Fibroblast of upper back skin (primary cell): ENCODE data around the gene ZNF878.
"Not testable (repeated sequence)": the region's sequence is repeated elsewhere in the genome, so short reads cannot be mapped to it uniquely, and the experiment has no call there.

Source experiments
- DNase-seq: peaks from one replicate; pipeline ENCODE4 v3.0.0-alpha.2; 2013

Gene ZNF878

DNA sequence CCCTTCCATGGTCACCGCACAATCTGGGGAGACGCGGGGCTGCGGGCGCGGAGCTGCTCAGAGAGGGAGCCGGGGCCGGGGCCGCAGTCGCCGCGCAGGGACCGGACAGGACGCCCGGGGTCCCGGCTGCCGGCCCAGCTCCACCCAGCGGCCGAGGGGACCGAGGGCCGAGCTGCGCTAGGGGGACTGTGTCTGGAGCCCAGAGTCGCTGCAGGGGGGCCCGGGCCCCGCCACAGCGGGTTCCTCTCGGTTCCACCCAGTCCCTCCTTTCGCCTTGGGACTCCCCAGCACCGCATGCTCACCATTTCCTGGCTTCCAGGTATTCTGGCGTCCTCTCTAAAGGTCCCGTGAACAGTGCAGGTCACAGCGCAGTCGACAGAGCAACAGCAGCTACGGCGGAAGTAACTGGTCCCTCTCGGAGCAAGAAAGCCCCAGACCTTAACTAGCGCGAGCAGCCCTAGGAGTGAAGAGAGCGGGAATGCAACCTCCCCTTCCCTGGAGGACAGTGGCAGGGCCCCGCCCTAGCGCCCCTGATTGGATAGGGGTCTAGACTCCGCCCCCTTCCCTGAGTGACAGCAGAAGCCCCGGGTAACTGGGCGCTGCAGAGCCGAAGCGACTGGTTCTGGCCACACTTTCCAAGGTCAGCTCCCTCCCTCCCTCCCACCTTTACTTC, at the start of gene ZNF878:
TSS of gene ZNF878 (minus strand) at position 465 of the 673 bp plus-strand sequence. CDS start at position 305, 160 bp downstream.
- DNase-seq: peak; percentile 85

DNA sequence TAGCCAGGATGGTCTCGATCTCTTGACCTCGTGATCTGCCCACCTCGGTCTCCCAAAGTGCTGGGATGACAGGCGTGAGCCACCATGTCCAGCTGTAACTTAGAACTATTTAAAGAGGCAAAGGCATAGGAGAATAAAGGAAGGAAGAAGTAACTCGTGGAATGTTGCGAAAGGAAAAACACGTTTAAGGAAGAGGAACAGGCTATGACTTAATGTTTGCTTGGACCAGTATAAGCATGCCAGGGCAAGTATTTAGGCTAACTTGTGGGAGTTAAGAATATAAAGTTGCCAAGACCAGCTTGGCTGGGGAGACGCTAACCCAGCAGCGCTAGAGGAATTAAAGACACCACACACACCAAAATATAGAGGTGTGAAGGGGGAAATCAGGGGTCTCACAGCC, 45.3 kb upstream of the ZNF878 start:
- no peak for DNase-seq

GRCh38 chr19:12095111-12095790, 42.5 kb upstream of the ZNF878 start:
- no peak for DNase-seq

DNA sequence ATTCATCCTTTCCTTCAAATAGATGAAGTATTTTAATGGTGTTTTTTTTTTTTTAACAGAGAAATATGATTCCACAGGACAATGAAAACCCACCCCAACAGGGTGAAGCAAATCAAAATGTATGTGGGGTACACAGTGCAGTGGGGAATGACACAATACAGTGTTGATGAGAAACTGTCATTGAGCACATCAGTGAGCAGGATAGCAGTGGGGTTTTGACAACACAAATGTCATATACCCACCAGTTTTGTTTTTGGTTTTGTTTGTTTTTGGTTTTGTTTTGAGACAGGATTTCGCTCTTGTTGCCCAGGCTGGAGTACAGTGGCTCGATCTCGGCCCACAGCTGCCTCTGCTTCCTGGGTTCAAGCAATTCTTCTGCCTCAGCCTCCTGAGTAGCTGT, 41.0 kb upstream of the ZNF878 start:
- no peak for DNase-seq

- DNase-seq: no peak
These were observed 40.2 kb upstream of the ZNF878 start for GRCh38 chr19:12092956-12093355.

DNA sequence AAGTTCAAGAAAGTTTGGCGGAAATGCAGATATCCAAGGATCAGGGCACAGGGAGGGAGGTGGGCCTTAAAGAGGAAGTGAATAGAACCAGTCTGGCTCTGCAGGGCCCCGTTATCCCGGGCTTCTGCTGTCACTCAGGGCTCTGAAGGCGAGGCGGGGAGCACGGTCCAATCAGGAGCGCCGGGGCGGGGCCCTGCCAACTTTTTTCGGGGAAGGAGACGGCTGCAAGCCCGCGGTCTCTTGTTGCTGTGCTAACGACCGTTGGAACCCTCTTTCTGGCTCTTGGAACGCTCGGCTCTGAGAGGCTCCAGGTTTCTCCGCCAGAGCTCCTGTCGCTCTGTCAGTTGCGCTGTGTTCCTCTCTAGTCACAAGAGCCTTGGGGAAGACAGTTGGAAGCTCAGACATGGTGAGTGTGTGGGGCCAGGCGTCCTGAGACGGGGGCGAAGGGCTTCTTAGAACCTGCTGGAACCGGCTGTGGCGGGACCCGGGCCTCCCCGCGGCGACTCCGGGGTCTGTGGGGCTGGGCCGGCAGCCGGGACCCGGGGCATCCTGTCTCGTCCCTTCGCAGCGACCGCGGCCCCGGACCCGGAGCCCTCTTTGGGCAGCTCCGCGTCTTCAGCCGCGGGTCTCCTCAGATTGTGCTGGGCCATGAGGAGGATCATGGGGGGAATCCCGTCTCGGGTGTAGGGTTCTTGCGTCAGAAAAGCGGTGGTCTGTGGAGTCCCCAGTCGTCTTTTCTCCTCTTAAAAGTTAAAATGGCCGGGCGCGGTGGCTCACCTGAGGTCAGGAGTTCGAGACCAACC, 39.5 kb upstream of the ZNF878 start:
- peak; percentile 90 for DNase-seq

DNA sequence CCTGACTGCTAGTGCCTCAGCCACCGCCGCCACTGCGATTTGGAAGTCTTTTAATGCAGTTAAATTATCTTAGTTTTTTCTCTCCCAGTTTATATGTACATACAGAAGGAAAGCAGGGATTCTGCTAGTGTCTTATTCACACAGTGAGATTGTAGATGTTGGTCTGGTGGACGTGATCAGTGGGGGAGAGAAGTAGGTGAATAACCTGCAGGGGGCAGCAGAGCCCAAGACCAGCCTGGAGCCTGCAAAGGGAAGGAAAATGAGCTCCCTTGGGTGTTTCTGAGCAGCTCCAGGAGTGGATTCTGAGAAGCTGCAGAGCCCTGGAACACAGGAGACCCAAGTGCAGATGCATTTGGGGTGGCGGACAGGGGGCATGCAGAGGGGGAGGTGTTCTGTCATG, 38.0 kb upstream of the ZNF878 start:
- DNase-seq: peak; percentile 52

DNA sequence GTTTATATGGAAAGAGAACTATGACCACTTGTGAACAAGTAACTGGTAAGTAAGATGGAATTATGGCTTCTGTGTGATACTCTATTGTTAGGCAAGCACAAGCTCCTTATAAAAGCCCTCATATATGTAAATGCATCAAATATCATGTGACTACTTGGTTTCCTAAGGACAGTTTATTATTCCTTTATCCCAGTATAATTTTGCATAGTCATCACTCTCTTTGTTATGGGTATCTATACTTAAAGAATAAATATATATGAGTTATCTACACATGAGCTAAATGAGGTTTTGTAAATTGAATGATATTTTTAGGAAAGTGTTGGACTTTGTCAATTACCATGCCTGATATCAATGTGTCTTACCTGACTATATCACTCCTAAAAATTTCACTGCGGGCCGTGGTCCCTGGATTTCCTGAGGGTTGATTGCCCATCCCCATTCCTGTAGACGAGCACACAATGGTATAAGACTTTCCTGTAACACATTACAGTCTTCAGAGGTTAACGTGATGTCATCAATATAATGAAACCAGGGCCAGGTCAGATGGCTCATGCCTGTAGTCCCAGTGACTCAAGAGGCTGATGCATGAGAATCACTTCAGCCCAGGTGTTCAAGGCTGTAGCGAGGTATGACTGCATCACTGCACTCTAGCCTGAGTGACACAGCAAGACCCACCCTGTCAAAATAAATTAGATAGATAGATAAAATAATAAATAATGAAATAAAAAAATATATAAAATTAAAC, 32.5 kb upstream of the ZNF878 start:
- DNase-seq: no peak

DNA sequence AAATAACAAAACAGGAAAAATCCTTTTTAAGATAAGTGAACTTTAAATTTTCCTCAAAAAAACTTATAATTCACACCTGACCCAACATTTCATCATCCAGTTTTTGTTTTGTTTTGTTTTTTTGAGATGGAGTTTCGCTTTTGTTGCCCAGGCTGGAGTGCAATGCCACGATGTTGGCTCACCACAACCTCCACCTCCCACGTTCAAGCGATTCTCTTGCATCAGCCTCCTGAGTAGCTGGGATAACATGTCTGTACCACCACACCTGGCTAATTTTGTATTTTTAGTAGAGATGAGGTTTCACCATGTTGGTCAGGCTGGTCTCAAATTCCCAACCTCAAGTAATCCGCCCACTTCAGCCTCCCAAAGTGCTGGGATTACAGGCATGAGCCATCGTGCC, 30.6 kb upstream of the ZNF878 start:
- DNase-seq: not testable (repeated sequence)

DNA sequence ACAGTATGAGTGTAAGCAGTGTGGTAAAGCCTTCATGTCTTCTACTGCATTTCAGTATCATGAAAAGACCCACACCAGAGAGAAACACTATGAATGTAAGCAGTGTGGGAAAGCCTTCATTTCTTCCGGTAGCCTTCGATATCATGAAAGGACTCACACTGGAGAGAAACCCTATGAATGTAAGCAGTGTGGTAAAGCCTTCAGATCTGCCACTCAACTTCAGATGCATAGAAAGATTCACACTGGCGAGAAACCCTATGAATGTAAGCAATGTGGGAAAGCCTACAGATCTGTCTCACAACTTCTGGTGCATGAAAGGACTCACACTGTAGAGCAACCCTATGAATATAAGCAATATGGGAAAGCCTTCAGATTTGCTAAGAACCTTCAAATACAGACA, 24.6 kb upstream of the ZNF878 start:
- no peak for DNase-seq

DNA sequence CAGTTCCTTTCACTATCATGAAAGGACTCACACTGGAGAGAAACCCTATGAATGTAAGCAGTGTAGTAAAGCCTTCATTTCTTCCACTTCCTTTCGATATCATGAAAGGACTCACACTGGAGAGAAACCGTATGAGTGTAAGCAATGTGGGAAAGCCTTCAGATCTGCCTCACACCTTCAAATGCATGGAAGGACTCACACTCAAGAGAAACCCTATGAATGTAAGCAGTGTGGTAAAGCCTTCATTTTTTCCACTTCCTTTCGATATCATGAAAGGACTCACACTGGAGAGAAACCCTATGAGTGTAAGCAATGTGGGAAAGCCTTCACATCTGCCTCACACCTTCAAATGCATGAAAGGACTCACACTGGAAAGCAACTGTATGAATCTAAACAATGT, 23.6 kb upstream of the ZNF878 start:
- DNase-seq: not testable (repeated sequence)

GRCh38 chr19:12075538-12076139, 22.9 kb upstream of the ZNF878 start:
- no peak for DNase-seq

DNA sequence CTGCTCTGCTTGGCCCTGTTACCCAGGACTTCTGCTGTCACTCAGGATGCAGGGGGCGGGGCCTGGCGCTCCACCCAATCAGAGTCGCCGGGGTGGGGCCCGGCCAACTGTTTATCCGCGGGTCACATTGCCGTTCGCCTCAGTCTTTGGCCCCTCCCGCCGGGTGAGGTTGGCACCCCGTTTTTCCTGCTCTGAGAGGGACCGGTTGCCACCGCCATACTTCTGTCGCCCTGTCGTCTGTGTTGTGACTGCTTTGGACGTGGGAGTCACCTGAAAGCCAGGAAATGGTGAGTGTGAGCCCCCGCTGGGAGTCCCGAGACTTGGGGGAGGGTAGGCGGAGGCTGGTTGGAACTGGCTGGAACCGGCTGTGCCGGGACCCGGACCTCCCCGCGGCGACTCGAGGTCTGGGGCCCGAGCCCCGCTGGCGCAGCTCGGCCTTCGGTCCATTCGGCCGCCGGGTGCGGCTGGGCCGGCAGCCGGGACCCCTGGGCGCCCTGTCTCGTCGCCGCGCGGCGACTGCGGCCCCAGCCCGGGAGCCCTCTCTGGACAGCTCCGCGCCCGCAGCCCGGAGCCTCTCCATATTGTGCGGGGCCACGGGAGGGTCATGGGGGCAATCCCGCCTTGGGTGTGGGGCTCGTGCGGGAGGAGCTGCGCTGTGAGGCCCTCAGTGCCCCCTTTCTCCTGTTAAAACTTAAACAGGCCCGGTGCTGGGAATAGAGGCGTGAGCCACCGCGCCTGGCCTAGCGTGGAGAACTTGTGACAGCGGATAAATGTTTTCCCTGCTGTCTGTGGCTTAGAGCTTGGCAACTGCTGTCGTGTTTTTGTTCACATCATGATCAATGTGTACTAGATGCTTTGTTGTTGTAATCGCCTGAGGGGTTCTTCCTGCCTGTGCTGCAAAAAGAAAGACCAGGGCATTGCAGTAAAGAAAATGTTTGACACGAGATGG, 12.1 kb upstream of the ZNF878 start, which contains the start of gene ZNF844:
TSS of gene ZNF844 (plus strand) at position 142 of the 949 bp plus-strand sequence. CDS start at position 285, 143 bp downstream.
- DNase-seq: peak; percentile 80

GRCh38 chr19:12055784-12056183, 3.0 kb upstream of the ZNF878 start:
- no peak for DNase-seq

DNA sequence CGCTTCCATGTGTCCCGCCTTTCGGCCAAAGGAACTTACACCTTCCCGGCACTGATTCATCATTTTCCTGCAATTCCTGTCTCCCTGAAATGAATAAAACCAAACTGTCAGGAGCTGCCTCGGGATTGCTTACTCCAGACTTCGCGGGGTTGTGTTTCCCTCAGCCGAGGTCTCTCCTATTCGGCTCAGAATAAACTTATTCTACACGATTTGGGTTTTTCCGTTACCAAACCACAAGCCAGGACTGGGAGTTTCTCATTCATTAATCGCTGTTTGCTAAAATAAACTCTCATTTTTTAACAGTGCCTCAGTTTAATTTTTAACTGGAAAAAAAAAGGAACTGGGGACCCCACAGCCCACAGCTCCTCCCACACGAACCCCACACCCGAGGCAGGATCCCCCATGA, 667 bp downstream of the ZNF878 start:
- DNase-seq: peak; percentile 13

- DNase-seq: no peak
These were observed 4.9 kb downstream of the ZNF878 start for GRCh38 chr19:12047868-12048267.

GRCh38 chr19:12043752-12044422, 8.9 kb downstream of the ZNF878 start:
- no peak for DNase-seq

GRCh38 chr19:12042893-12043292, 9.9 kb downstream of the ZNF878 start:
- DNase-seq: no peak

GRCh38 chr19:12035220-12036172, 17.3 kb downstream of the ZNF878 start, which contains the start of gene ZNF433:
ZNF433 (minus strand) TSS chr19:12035679; CDS start chr19:12035539, 140 bp downstream.
- peak; percentile 80 for DNase-seq
